Nephron progenitor cell (in vitro differentiated cells): ENCODE data around the gene PLCH1.

Experiments
- DNase-seq: peaks from one replicate; pipeline ENCODE4 v3.0.0; 2021
- H3K27ac Mint-ChIP-seq: 2 replicates; pipeline ENCODE4 v1.8.0; 2021; ENCODE audit warnings: mild to moderate bottlenecking, moderate library complexity, mixed read lengths
- H3K27me3 Mint-ChIP-seq: 2 replicates; pipeline ENCODE4 v1.8.0; 2021; ENCODE audit warnings: mild to moderate bottlenecking, low read depth, mixed read lengths; ENCODE audit not compliant: poor library complexity
- H3K36me3 Mint-ChIP-seq: 2 replicates; pipeline ENCODE4 v1.8.0; 2021; ENCODE audit warnings: low read depth, mixed read lengths
- H3K4me1 Mint-ChIP-seq: 2 replicates; pipeline ENCODE4 v1.8.0; 2021; ENCODE audit warnings: mixed read lengths
- H3K4me3 Mint-ChIP-seq: 2 replicates; pipeline ENCODE4 v1.8.0; 2021; ENCODE audit warnings: mild to moderate bottlenecking, moderate library complexity, mixed read lengths
- H3K9me3 Mint-ChIP-seq: 2 replicates; pipeline ENCODE4 v1.8.0; 2021; ENCODE audit warnings: mild to moderate bottlenecking, moderate library complexity, mixed read lengths
- TF ChIP-seq, protein P1 (sequence below): fragments of 200-600 bp; sonication (generic); IDR thresholded peaks from 2 replicates; pipeline ENCODE4 v1.5.0; 2021; ENCODE audit warnings: antibody characterized with exemption

Gene PLCH1

DNA sequence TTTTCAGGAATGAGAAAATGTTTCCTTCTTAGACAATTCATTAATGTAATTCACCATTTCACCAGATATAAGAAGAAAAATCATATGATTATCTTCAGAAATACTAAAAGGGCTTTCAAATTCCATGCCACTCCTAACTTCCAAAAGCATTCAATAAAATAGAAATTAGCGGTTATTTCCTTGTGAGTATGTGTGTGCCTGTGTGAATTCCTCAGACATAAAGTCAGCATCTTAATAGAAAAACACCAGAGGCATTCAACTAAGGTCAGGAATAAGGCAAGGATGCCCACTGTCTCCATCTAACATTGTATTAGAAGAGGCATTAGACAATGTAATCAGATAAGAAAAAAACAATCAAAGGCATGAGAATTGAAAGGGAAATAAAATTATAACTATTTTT lies 88.4 kb downstream of the PLCH1 start:
- no peak overlapping the region for H3K27ac Mint-ChIP-seq
- H3K4me1 Mint-ChIP-seq = peaks cover 8% of the 10 kb centered on the region
- no peaks in the 10 kb centered on the region for H3K9me3 Mint-ChIP-seq
- TF ChIP-seq, protein P1, sequence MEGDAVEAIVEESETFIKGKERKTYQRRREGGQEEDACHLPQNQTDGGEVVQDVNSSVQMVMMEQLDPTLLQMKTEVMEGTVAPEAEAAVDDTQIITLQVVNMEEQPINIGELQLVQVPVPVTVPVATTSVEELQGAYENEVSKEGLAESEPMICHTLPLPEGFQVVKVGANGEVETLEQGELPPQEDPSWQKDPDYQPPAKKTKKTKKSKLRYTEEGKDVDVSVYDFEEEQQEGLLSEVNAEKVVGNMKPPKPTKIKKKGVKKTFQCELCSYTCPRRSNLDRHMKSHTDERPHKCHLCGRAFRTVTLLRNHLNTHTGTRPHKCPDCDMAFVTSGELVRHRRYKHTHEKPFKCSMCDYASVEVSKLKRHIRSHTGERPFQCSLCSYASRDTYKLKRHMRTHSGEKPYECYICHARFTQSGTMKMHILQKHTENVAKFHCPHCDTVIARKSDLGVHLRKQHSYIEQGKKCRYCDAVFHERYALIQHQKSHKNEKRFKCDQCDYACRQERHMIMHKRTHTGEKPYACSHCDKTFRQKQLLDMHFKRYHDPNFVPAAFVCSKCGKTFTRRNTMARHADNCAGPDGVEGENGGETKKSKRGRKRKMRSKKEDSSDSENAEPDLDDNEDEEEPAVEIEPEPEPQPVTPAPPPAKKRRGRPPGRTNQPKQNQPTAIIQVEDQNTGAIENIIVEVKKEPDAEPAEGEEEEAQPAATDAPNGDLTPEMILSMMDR = no peak
- no peaks in the 10 kb centered on the region for H3K27me3 Mint-ChIP-seq
- no peak overlapping the region for H3K4me3 Mint-ChIP-seq
- peaks cover 9% of the 10 kb centered on the region for H3K36me3 Mint-ChIP-seq
- DNase-seq = no peak

DNA sequence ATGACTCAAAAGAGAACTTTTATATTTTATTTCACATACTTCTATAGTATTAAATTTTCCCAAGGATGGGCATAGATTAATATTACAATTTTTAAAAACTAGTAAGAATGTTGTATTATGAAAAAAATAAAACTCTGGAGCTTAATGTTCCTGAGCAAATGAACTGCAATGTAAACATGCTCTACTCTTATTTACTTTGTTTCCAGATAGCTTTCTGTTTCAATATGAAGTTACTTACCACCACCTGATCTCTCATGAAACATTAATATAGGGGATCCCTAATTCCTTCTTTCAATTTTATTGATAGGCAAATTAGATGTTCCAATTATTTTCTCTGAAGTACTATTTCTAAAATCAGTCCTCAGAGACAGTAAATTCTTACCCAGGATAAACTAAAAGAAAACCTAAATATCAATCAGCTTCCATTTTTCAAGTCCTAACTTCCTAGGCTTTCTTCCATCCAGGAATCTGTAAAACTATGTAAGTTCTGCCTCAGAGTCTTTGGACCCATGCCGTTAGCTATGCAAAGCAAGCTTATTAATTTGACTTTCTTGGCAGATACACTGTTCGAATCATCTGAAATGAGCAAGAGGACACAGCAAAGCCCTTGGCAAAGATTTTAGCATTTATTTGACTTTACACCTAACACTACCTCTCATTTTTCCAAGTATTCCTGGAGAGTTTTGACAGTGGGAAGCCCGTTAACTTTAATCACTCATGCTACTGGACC lies 93.2 kb downstream of the PLCH1 start:
- H3K9me3 Mint-ChIP-seq = no peaks in the 10 kb centered on the region
- no peak overlapping the region for H3K4me3 Mint-ChIP-seq
- peaks cover 6% of the 10 kb centered on the region for H3K4me1 Mint-ChIP-seq
- no peak overlapping the region for H3K27ac Mint-ChIP-seq
- H3K27me3 Mint-ChIP-seq = no peaks in the 10 kb centered on the region
- no peak for DNase-seq
- TF ChIP-seq, protein P1 = no peak
- no peaks in the 10 kb centered on the region for H3K36me3 Mint-ChIP-seq

DNA sequence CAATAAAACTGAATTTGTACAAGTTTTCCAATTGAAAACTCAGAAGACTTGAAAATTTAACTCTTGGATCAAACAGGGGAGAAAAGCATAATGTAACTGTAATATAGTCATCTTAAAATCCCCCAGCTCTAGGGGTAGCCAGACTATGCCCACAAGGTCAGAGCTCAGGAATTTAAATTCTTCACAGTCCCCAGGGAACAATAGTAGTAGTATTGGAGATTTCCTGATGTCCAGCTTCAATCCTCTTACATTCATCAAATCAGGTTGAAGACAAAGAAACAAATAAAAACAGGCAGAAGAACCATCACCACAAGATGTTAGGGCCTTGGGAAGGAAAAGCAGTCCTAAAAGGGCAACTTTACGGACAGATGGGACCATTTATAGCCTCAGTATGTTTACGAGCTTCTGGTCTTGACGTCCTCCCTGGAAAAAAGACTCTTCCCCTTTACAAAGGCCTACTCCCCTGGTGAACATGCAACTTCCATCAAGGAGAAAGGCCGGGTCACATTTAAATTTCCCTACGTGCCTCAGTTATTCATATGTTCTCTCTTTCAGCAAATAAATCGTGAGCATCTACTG lies 96.8 kb downstream of the PLCH1 start:
- H3K27ac Mint-ChIP-seq = peak overlapping the region; percentile 95
- peaks cover 6% of the 10 kb centered on the region for H3K4me1 Mint-ChIP-seq
- no peak for DNase-seq

DNA sequence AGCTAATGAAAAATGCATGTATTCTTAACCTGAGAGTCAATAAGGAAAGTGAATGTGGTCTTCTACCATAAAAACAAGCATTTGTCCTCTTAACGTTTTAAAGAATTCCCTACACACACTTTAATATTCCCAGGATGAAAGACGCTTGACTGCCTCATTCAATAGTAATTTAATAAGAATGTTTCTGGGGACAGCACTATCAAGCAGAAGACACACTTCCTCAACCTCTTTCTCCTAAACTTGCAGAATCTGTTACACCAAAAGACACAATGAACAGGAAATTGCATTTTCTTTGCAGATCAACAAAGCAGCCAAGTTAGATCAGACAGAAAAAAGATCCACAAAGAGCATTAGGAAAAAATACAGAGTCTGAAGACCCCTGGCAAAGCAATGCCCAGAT lies 97.7 kb downstream of the PLCH1 start:
- TF ChIP-seq, protein P1 = no peak
- no peak overlapping the region for H3K4me3 Mint-ChIP-seq
- no peaks in the 10 kb centered on the region for H3K27me3 Mint-ChIP-seq
- H3K4me1 Mint-ChIP-seq = peaks cover 6% of the 10 kb centered on the region
- H3K36me3 Mint-ChIP-seq = peaks cover 8% of the 10 kb centered on the region
- no peak for DNase-seq
- H3K9me3 Mint-ChIP-seq = no peaks in the 10 kb centered on the region
- H3K27ac Mint-ChIP-seq = no peak overlapping the region

More for the DNA sequence above, 96.8 kb downstream of the PLCH1 start:
- Mint-ChIP-seq H3K36me3 (peaks cover 8% of the 10 kb centered on the region), H3K4me3 (peak overlapping the region; percentile 26), H3K27me3 (no peaks in the 10 kb centered on the region), H3K9me3 (no peaks in the 10 kb centered on the region)
- TF ChIP-seq, protein P1 = no peak

DNA sequence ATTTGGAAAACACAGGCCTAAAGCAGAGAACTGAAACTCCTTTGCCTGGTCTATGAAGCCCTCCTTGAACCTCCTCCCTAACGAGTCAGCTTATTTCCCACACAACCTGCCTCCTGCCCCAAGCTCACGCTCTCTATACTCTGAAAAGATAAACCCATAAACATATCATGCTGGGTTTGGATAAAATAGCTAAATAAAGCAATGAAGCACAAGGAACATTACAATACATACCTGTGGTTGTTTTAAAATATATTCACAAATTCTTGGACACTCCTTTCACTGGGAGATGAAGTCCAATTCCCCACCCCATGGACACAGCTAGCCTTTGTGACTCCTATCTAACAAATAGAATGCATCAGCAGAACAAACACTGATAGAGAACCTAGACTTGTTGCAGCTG lies 98.2 kb downstream of the PLCH1 start:
- no peaks in the 10 kb centered on the region for H3K9me3 Mint-ChIP-seq
- H3K27ac Mint-ChIP-seq = no peak overlapping the region
- peaks cover 6% of the 10 kb centered on the region for H3K4me1 Mint-ChIP-seq
- DNase-seq = no peak
- H3K36me3 Mint-ChIP-seq = peaks cover 8% of the 10 kb centered on the region
- no peak overlapping the region for H3K4me3 Mint-ChIP-seq
- no peaks in the 10 kb centered on the region for H3K27me3 Mint-ChIP-seq
- TF ChIP-seq, protein P1 = no peak

DNA sequence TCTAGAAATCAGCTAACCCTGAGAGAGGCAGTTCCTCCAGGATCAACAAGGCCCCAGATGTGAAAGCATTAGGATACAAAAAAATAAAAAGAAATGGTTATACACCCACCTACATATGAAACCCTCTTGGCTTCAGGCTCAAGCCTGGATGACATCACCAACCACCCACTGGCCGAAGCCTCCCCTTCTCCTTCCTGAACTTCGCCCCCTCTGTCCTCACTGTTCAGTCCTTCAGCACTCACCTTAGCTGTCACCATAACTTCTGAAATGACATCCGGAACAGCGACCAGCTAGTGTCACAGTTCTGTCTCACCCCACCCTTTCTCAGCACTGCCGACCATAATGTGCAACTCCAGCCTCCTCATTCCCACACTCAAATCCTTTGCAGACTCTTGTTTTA lies 98.7 kb downstream of the PLCH1 start:
- TF ChIP-seq, protein P1 = no peak
- Mint-ChIP-seq H3K27ac (no peak overlapping the region), H3K9me3 (no peaks in the 10 kb centered on the region), H3K4me3 (no peak overlapping the region), H3K36me3 (peaks cover 8% of the 10 kb centered on the region), H3K27me3 (no peaks in the 10 kb centered on the region), H3K4me1 (peaks cover 6% of the 10 kb centered on the region)
- DNase-seq = no peak
